Nephron (organoid): Measurements from ENCODE around the gene EGR1.
A peak's percentile ranks its signal among the peaks of the same experiment; 100 is the strongest.

Source experiments
- H3K27ac Mint-ChIP-seq, 3 experiments: 2 replicates each; pipeline ENCODE4 v1.8.0; 2020; ENCODE audit warnings: mixed read lengths in 3 of 3, mild to moderate bottlenecking in 2 of 3, moderate library complexity in 1 of 3
- H3K27me3 Mint-ChIP-seq: 2 replicates; pipeline ENCODE4 v1.8.0; 2021; ENCODE audit warnings: low read depth, mild to moderate bottlenecking, moderate library complexity, mixed read lengths
- H3K36me3 Mint-ChIP-seq: 2 replicates; pipeline ENCODE4 v1.8.0; 2020; ENCODE audit warnings: low read depth, mixed read lengths
- H3K4me1 Mint-ChIP-seq: 2 replicates; pipeline ENCODE4 v1.8.0; 2020; ENCODE audit warnings: mixed read lengths
- H3K4me3 Mint-ChIP-seq, 3 experiments: 2 replicates each; pipeline ENCODE4 v1.8.0; 2020; ENCODE audit warnings: mild to moderate bottlenecking in 3 of 3, mixed read lengths in 3 of 3, moderate library complexity in 2 of 3
- H3K9me3 Mint-ChIP-seq: 2 replicates; pipeline ENCODE4 v1.8.0; 2020; ENCODE audit warnings: mixed read lengths
- CTCF ChIP-seq, 3 experiments: fragments of 200-600 bp; sonication (generic); IDR thresholded peaks; one replicate each; pipeline ENCODE4 v1.5.0; 2021; ENCODE audit warnings: antibody characterized with exemption in 3 of 3; ENCODE audit not compliant: unreplicated experiment in 3 of 3

Gene EGR1

GRCh38 chr5:138488481-138488945 is 23.2 kb downstream of the EGR1 start:
- Mint-ChIP-seq H3K27me3 (peaks cover 17% of the 10 kb centered on the region), H3K4me3 (no peak overlapping the region), H3K27ac (no peak overlapping the region), H3K9me3 (no peaks in the 10 kb centered on the region), H3K36me3 (no peaks in the 10 kb centered on the region), H3K4me1 (peaks cover 33% of the 10 kb centered on the region)
- TF ChIP-seq CTCF (IDR thresholded peaks at IDR 0.05; ENCODE audit: unreplicated experiment in 3 of 3): no peak

GRCh38 chr5:138489683-138490061 is 24.4 kb downstream of the EGR1 start:
- Mint-ChIP-seq H3K27ac (peak overlapping the region in 1 of 3 experiments; percentile 6), H3K9me3 (no peaks in the 10 kb centered on the region), H3K4me3 (peak overlapping the region in 1 of 3 experiments; percentile 75), H3K4me1 (peaks cover 37% of the 10 kb centered on the region), H3K27me3 (peaks cover 21% of the 10 kb centered on the region), H3K36me3 (no peaks in the 10 kb centered on the region)
- TF ChIP-seq CTCF (IDR thresholded peaks at IDR 0.05; ENCODE audit: unreplicated experiment in 3 of 3): no peak

- Mint-ChIP-seq H3K9me3 (no peaks in the 10 kb centered on the region), H3K27me3 (peaks cover 21% of the 10 kb centered on the region), H3K4me3 (peak overlapping the region; percentile 71 to 75 (median 75)), H3K27ac (peak overlapping the region in 2 of 3 experiments; percentile 6 to 40), H3K36me3 (no peaks in the 10 kb centered on the region), H3K4me1 (peaks cover 42% of the 10 kb centered on the region)
- no peak for TF ChIP-seq CTCF (IDR thresholded peaks at IDR 0.05; ENCODE audit: unreplicated experiment in 3 of 3)
Measured at GRCh38 chr5:138490648-138491283, 25.5 kb downstream of the EGR1 start.

GRCh38 chr5:138491284-138491648 is 26.0 kb downstream of the EGR1 start:
- no peaks in the 10 kb centered on the region for H3K9me3 Mint-ChIP-seq
- peaks cover 42% of the 10 kb centered on the region for H3K4me1 Mint-ChIP-seq
- H3K27me3 Mint-ChIP-seq: peaks cover 21% of the 10 kb centered on the region
- no peak for TF ChIP-seq CTCF (IDR thresholded peaks at IDR 0.05; ENCODE audit: unreplicated experiment in 3 of 3)
- no peak overlapping the region for H3K27ac Mint-ChIP-seq
- no peaks in the 10 kb centered on the region for H3K36me3 Mint-ChIP-seq
- peak overlapping the region; percentile 71 to 75 (median 75) for H3K4me3 Mint-ChIP-seq

GRCh38 chr5:138491669-138492559 is 26.6 kb downstream of the EGR1 start:
- H3K4me1 Mint-ChIP-seq: peaks cover 42% of the 10 kb centered on the region
- H3K27ac Mint-ChIP-seq: peak overlapping the region; percentile 75 to 85 (median 83)
- no peaks in the 10 kb centered on the region for H3K9me3 Mint-ChIP-seq
- H3K27me3 Mint-ChIP-seq: peaks cover 21% of the 10 kb centered on the region
- H3K36me3 Mint-ChIP-seq: no peaks in the 10 kb centered on the region
- no peak for TF ChIP-seq CTCF (IDR thresholded peaks at IDR 0.05; ENCODE audit: unreplicated experiment in 3 of 3)
- H3K4me3 Mint-ChIP-seq: peak overlapping the region; percentile 84 to 93 (median 92)
